HG03442 (cell line): ENCODE data around the gene CACNA2D2.
A peak's percentile ranks its signal among the peaks of the same experiment; 100 is the strongest.

Experiments used
- ATAC-seq: cut with Tn5 transposase; IDR thresholded peaks from one replicate; pipeline ENCODE4 v1.9.1; 2021; ENCODE audit warnings: mild to moderate bottlenecking, moderate library complexity; ENCODE audit not compliant: unreplicated experiment

CACNA2D2 gene

DNA sequence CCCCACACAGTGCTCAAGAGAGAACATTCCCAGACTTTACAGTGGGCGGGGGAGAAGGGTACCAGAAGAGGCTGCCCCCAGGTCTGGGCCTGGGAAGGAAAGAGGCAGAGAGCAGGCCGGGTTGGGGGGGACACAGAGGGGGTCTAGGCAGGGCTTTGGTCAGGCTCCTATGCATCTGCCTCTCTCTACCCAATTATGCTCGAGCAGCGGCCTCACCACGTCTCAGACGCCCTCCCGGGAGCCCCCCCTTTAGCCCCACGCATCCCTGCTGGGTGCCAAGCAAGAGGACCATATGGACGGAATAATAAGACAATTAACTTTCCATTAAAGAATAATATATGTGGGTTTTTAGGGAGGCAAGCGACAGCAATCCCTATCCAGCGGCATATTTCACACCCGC, 32.8 kb downstream of the CACNA2D2 start:
- ATAC-seq: no peak

DNA sequence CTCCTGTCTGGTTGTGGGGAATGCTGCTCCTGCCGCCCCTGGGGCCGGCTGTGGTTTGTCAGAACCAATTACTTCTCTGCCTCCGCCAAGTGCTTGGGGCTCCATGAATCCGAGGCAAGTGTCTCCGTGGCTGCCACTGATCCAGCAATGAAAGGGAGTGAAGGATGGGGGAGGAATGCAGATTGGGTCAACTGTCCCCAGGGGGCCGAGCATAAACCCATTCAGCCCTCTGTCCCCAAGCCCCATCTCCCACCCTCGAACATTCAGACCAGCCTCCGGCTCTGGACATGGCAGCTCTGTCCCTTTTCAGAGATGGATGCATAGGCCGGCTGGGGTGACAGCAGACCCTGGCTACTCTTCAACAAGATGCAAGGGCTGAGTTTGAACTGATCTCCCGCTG, 35.5 kb downstream of the CACNA2D2 start:
- ATAC-seq: no peak

DNA sequence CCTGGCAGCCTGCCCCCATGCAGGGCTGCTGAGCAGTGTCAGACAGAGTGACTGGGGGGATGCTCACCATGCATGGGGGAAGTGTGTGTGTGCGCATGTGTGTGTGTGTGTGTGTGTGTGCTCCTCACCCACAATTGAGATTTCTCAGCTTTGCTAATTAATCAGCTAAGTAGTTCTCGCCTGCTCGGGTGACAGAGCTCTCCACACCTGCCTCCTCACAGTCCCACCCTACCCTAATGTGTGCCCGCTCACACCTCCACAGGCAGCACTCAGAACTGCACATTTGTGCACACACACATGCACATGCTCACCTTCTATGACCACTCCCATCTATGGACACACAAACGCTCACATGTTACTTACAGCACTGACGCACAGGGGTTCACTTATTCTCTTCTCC, 37.3 kb downstream of the CACNA2D2 start:
- ATAC-seq: no peak

DNA sequence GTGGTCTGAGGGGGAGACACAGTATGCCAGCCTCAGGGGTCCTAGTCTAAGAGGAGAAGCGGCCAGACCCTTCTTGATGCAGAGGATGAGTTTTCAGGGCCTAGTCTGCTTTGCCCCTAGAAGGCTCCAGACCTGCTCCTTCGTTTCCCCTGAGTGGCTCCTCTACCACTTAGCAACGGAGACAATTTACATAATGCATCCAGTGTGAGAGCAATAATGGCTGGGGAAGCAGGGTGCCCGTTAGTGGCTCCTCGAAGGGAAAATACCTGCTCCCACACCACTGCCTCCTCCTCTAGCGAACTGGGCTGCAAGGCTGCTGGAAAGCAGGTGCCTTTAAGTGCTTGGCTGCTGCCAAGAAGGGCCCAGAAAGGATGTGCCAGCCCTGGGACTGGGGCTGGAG, 38.9 kb downstream of the CACNA2D2 start:
- ATAC-seq: no peak

DNA sequence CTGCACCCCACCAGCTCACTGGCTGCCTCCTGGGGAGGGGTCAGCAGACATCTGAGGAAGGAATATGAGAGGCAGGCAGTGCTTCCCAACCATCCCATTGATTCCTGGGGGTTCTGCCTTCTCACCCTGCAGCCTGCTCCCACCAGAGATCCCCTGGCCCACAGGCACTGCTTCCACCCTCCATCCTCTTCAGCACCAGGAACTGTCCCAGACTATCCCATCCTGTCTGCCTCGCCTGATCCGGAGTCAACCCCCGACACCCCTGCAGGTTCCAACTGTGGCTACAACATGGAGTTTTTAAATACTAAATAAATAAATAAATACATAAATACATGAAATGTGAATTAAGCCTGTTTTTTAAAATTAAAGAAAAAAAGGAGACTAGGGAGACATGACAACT, 43.6 kb downstream of the CACNA2D2 start:
- ATAC-seq: no peak

DNA sequence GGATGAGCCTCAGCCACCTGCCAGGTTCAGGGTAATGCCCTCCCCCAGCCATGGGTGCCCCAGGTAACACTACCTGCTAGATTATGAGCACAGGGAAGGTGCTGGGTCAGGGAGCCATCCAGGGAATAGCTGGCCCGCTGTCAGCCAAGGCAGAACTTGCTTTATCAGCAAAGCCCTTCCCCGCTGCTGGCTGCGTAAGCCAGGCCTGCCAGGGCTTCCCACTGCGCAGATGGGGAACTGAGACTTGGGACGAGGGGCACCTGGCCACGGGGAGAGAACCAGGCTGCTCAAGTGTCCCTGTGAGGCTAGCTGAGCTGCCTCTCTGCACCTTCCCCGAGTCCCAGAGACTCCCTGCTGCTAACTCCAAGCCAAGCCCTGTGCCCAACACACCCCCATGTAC, 45.4 kb downstream of the CACNA2D2 start:
- no peak for ATAC-seq

DNA sequence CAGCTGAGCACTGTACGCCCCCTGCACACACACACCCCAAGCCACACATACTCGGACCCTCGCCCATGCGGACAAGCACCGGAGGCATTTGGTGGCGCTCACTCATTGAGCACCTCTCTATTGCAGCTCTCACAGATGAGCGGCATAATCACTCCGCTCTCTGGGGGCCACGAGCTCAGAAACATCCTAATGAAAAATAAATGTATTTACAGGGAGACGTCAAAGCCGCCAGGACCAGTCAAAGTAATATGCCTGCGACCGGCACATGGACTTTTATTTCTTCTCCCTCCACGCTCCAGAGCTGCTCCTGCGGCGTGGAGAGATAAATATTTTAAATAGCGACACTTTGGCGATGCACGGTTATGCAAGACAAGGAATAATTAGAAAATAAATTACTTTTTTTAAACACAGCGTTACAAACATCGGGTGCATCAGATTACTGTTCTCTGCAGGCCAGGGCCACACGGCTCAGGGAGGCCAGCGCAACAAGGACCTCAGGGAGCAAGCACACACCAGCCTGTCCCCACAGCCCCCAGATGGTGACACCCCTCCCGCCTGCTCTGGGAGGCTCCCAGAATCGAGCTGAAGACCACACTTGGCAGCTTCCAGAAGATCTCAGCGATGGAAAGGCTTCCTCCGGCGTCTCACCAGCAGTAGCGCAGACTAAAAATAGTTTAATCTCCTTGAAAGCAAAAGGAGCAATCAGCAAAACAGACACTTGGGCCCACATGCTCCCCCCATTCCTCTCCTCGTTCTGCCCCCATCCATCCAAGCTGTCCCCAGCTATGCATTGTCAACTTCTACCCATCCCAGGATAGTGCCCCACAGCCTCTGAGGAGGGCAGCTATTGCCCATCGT, 48.0 kb downstream of the CACNA2D2 start:
- no peak for ATAC-seq

DNA sequence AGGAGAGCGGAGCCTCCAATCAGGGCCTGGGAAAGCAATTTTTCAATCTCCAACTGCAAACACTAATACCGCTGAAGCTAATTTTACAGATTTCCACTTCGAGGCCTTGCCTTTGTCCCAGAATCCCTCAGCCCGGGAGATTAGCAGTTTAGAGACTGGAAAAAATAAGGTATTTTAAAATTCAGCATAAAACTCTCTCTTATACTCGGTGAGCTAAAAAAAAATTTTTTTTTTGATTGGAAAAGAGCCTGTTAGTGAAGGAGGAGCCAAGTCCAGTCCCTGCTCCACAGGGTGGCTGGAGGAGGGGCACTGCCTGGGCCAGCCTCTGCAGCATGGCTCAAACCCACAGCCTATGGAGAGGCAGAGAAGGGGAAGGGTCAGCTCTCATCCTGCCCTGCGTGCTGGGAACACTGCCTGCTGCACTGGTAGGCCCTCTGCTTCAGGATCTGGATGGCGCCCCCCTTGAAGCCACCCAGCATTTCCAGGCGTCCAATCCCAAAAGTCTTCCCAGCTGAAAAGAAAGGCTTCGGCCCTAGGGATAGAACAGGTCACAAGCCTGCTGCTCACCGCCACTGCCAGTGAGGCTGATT, 48.9 kb downstream of the CACNA2D2 start:
- no peak for ATAC-seq

DNA sequence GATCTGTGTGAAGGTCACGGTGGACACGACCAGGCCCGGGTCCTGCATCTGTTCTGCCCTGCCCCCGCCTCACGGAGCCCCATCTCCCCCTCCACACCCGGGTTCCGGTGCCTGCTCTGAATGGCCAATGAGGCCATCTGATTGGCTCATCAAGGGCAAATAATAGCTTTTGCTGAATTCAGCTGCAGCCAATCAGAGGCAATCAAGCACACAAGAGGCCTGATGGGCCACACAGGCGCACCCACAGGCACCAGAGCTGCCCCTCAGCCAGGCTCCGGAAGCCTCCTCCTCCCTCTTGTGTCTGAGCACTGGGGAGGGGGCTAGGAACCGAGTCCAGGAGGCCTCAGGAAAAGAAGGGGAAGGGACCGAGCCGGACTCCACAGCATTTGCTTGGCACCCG, 49.5 kb downstream of the CACNA2D2 start:
- no peak for ATAC-seq

DNA sequence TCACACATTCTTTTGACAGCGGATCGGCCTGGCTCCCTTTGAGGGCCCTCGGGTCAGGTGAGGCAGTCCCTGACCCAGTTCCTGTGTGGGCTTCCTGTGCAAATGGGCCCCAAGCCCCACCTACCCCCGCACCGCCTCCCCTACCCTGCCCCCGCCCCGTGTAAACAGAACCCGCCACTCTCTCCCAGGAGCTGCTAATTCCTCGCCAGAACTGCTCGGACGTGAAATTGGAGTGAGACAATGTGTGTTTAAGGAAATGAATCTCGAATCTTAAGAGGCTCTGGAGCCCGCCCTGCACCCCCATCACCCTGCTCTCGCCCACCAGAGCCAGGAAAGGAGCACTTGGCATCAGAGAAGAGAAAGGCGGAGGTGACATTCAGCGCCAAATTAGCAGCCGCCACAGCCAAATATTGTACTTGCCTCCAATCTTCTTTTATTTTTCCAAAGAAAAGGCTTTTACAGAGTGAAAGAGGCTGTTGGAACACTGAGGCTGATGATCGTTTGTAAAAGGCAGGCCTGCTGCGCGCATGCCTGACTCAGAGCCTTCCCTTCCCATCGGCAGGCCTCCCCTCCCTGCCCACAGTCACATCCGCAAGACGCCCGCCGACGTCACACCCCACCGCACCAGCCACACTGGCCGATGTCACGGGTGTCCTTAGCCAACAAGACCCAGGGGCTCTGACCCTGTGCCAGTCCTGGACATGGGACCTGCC, 53.1 kb downstream of the CACNA2D2 start:
- no peak for ATAC-seq

DNA sequence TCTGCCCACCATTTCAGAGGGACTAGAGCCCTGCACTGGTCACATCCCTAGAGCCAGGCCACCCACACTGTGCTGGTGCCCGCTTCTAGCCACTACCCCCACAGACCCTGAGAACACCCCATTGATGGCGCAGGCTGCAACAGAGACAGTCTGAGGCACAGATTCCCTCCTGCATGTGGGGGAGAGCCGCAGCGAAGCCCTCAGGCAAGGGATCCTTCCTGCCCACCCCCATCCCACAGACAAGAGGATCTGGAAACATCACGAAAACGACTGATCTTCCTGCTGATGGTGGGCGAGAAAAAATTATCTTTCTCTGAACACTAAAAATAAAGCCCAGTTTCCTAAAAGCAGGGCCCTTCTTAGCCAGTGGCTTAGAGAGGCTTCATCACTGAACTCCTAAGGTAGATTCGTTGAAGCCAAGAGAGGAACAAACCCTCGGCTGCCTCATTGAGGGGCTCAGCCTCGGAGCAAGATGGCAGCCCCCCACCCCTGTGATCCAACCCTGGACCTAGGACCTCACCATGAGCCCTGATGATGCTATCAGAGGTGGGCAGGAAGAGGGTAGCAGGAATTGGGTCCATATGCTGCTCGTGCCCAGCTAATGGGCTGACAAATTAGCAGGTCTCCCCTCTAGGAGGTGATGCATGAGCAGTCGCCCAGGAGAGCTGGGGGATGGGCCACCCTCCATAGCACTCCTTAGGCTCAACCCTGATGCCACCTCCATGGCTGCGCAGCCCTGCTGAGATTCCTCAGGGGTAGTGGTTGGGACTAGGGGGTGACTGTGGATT, 54.5 kb downstream of the CACNA2D2 start:
- no peak for ATAC-seq

DNA sequence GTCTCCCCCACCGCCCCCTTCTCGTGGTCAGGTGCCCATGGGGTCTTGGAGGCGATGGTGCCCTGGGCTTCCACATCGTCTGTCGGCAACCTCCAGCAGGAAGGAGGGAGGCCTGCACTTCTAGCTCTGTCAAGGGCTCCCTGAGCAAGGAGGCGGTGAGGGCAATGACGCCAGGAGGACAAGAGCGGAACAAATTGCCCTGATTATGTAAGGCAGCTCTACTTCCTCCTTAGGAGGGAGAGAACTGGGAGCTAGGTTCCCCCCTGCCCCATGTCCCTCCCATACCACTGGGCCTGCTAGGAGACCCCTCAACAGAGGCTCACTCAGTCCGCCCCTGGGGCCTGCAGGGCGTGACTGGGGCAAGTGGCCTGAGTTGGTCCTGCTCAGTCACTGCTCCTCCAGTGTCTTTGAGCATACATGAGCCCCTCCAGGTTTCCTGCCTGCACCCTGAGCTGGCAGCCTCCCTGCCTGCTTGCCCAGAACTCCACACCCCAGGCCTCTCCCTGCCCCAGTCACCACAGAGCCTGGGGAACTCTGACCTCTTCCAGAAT, 56.1 kb downstream of the CACNA2D2 start:
- no peak for ATAC-seq

DNA sequence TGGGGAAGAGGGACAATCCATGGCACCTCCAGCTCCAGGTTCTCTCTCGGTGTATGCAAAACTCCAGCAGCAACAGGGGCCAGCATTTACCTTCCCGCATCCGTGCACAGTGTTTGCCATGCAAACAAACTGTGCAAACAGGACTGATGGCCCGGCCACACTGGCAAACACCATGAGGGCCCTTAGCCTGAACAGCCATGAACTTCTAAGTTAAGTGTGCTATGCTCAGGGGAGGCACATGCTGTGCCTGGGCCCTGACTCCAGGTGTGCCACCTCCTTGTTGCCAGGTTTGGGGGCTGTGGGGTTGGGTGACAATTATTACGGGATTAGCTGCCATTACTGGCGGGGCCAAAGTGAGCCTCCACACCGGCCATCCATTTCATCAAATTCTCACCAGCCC, 57.5 kb downstream of the CACNA2D2 start:
- no peak for ATAC-seq

DNA sequence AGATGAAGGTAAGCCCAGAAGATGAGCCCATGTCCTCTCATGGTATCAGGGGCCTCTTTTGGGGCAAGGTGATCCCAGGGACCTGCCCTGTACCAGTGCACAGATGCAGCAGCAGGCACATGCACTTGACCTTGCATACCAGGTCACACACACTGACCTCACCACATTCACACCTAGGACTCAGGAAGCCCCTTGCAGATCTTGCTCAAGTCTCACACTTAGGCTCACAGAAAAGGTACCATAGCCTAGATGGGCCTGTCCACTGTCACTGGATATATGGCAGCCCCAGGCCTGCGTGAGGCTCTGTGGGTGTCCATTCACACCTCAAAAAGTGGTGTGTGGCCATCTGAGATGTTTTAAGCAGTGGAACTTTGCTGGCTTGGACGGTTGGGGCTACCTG, 58.7 kb downstream of the CACNA2D2 start:
- no peak for ATAC-seq

DNA sequence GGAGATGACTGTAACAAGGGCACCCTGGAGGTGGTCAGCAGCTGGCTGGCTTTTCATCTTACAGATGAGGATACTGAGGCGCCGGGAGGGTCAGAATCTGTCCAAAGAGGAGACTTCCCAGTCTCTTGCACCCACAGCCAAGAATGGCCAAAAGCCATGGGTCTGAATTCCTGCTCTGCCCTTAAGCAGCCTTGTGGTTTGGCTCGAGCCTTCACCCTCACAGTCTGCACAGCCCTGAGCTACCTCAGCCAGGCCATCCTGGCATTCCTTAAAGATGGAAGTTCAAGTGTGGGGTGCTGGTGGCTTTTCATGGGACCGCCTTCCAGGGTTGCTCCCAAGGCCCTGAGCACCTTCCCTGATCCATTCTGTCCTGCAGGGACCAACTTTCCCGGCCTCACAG, 59.2 kb downstream of the CACNA2D2 start:
- no peak for ATAC-seq

DNA sequence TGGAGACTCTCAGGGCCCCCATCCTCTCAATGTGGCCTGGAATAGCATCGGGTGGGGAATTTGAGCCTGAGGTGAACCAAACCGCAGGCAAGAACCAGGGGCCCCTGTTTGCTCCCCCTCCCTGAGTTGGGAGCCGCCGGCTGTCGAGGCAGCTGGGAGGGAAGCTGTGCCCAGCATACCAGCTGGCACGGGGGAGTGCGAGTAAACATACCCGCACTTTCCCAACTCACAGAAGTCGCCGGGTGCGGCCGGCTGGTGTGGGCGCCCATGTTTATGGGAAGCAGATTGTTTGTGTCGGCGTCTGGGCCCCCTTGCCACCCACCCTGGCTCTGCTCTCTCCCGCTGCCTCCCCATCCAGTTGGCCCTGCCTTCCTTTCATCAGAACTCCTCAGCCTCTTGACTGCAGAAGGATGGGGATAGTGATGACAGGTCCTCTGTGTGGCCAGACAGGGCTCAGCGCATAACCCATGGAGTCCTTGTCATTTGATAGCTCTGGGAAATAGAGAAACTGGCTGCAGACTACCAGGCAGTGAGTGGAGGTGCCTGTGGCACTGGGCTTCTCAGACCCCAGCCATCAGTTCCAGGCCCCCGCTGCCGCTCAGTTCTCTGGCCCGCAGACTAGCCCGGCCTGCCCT, 60.4 kb downstream of the CACNA2D2 start:
- no peak for ATAC-seq

DNA sequence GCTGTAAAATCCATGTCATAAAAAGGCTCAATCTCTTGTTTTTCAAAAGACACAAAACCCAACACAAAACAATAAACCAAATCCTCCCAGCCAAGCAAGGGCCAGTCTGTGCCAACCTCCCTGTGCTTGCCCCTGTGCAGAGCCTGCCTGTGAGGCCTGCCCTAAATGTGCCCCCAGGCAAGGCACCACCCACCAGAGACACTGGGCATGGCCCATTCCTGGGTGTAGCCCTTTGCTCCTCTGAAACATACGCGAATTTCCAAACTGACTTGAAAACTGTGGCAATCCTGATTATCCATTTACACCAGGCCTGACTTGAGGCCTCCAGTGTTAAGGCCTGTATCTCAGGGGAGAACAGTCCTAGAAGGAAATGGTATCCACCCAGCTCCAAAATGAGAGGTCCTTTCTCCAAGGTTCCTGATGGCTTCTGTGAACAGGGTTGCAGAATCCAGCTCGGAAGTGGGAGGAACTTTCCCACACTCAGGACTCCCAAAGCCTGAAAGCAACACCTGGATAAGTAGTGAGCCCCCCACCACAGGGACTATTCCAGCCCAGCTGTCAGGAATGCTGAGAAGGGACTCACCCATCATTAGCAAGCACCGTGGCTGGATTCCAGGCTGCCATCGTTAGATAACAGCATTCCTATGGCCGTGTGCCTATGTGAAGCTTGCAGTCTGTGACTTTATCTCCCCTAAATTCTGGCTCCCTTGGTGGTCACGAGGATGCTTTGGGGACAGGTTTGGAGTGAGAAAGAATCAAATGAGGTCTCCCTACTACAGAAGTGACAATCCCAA, 61.8 kb downstream of the CACNA2D2 start:
- no peak for ATAC-seq

DNA sequence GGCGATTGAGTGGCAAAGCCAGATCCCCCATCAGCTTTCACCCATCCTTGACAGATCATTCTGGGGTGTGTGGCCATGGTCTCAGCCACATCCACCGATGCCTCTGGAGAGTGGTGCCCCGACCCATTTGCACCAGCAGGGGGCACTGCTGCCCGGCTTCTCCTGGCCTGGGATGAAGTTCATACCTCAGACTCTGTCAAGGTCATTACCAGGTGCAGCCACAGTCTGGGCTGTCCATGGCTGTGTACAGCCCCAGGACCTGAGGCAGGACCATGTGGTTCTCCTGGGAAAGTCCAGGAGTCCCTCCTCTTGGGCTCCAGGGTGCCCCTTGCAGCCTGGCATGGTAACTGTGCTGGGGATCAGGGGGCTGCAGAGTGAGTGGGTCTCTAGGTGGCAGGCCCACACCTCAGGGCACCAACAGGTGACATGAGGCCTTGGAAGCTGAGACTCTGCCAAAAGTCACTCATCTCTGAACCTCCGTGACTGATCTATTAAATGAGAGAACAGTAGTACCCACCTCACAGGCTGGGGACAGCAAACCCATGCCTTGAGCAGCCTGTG, 67.2 kb downstream of the CACNA2D2 start:
- ATAC-seq: peak; percentile 60

DNA sequence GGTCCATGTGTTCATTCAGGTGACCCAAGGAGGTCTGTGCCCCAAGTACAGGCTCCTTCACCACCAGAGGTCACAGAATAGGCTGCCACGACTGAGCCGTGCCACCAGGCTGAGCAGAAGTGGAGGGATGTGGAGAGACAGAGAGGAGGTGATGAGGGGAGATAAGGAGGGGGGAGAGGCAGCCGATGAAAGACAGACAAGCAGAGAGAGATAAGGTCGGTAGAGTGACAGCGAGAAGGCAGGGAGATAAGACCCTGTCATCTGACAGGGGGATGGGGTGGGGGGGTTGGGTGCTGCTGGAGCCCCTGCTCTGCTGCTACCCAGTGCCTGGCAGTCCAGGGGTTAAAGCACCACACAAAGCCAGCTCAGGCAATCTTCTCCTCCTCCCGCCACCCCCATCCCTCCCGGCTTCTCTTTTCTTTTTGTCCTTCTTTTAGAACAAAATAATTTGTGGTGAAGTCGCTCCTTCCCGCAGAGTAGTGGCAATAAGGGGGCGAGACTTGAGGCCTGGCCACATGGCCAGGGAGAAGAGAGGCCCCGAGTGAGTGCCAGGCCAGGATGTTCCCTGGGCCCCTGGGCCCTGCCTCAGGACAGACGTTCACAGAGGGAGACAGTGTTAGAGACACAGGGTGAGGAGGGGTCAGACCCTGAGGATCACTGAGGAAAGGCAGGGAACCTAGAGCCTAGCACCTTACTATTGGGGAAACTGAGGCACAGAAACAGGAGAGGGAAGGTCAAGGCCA, 67.9 kb downstream of the CACNA2D2 start:
- no peak for ATAC-seq
